Fibroblast of lung (primary cell): Measurements from ENCODE around the gene SERTAD2.

ENCODE experiments used
- CTCF ChIP-seq, 2 donors: IDR thresholded peaks in 1 of 2; conservative IDR thresholded peaks in 1 of 2; 1 replicate in 1 of 2; 2 replicates in 1 of 2; pipeline ENCODE4 v1.5.1; 2011 to 2012; ENCODE audit warnings: low read length in 2 of 2, control low read depth in 1 of 2, inconsistent platforms in 1 of 2, low read depth in 1 of 2, mild to moderate bottlenecking in 1 of 2
- EZH2 ChIP-seq: IDR thresholded peaks from 2 replicates; pipeline ENCODE4 v1.5.1; 2012; ENCODE audit warnings: low read length, control low read depth, mild to moderate bottlenecking; ENCODE audit errors: missing control alignments

DNA sequence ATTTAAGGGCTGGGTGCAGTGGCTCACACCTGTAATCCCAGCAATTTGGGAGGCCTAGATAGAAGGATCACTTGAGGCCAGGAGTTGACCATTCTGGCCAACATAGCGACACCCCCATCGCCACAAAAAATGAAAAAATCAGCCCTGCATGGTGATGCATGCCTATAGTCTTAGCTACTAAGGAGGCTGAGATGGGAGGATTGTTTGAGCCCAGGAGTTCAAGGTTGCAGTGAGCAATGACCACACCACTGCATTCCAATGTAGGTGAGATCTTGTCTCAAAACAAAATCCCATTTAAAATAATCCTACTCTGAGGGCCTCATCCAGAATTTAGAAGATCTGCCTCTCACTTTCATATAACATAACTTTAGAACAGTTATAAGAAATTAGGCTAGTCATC is 2.7 kb upstream of the SERTAD2 start:
- no peak for TF ChIP-seq CTCF (conservative IDR thresholded peaks at IDR 0.05 in 1 of 2, IDR thresholded peaks at IDR 0.05 in 1 of 2; ENCODE audit: low read depth in 1 of 2, low read length in 2 of 2)
- no peak for TF ChIP-seq EZH2
